Stimulated activated CD8-positive, alpha-beta memory T cell treated with anti-CD3 and anti-CD28 coated beads, Interleukin-15, amount 100 ng/mL, for 4 hours (primary cell): Measurements from ENCODE around the gene CDC6.
"Not testable (repeated sequence)": the region's sequence is repeated elsewhere in the genome, so short reads cannot be mapped to it uniquely, and the experiment has no call there.

Experiments
- DNase-seq, 2 donors: peaks; one replicate each; pipeline ENCODE4 v3.0.0-alpha.2; 2020; ENCODE audit warnings: low read depth in 2 of 2

The CDC6 gene

GRCh38 chr17:40287159-40287493 is 553 bp upstream of the CDC6 start:
- DNase-seq: no peak

DNA sequence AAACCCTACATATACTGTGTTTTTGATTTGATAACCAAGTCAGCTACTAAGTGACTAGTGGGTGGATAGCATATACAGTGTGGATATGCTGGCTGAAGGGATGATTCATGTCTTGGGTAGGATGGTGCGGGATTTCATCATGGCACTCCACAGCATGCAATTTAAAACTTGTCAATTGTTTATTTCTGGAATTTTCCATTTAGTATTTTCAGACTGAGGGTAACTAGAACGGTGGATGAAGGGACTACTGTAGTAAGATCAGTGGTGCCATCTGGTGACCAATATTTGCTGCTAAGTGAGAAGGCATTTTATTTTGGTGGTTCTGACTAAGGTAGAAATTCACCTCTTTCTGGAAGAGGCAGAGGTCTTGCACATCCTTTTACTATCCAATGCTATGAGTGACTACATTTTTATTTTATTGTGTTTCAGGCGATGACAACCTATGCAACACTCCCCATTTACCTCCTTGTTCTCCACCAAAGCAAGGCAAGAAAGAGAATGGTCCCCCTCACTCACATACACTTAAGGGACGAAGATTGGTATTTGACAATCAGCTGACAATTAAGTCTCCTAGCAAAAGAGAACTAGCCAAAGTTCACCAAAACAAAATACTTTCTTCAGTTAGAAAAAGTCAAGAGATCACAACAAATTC is 3.1 kb downstream of the CDC6 start:
- no peak for DNase-seq

DNA sequence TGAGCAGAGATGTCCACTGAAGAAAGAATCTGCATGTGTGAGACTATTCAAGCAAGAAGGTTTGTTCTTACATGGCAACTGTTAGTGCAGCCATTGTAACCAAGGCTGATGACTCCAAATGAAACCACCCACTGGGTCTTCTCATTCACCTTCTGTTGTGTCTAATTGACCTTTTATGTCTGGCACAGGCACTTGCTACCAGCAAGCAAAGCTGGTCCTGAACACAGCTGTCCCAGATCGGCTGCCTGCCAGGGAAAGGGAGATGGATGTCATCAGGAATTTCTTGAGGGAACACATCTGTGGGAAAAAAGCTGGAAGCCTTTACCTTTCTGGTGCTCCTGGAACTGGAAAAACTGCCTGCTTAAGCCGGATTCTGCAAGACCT is 3.6 kb downstream of the CDC6 start:
- no peak for DNase-seq

DNA sequence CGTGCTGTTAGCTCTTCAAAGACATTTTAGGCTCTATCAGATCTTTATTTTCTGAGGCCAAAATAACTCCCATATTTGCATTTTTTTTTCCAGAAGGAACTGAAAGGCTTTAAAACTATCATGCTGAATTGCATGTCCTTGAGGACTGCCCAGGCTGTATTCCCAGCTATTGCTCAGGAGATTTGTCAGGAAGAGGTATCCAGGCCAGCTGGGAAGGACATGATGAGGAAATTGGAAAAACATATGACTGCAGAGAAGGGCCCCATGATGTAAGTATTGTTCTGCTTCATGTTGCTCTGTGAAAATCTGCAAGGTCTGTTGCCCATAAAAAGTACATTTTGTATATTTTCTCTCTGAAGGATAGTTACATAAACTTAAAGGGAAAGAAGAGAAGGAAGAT is 5.7 kb downstream of the CDC6 start:
- DNase-seq: no peak

DNA sequence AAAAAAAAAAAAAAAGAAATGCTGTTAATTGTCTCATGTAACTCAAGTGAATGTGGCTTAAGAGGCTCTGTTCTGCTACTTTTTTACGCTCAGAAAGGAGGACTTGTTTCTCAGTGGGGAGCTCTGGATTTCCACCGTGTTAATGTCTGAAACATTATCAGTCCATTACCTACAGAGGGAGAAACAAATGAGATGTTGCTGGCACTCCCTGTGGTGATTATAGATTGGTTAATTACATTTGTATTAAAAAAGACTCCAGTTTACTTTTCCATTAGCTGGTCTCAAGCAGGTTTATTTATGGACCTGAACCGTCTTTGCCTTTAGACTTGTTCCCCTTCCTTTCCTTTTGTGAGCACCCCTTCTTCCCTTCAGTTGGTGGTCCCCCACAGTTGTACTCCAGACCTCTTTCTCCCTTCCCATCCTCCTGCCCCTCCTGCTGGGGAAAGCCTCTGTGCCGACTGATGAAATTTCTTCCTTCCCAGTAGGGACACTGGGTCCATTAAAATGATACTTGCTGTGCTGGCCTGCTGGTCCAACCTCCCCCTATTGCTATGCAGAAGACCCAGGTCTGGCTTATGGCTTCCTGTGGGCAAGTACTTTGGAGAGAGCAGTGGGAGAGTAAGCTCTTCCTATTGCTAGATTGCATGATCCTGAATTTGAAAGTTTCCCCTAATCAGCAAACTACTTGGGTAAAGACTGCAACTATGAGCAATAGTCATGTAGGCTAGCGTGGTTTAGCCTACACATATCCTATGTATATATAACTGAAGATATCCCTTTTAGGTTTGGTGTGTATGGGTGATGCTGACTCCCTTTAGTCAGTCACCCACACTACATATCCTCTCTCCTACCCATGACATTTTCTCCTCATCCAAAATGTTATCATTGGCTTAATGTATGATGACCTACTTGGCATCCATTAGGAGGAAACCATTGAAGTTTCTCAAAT is 8.1 kb downstream of the CDC6 start:
- no peak for DNase-seq

DNA sequence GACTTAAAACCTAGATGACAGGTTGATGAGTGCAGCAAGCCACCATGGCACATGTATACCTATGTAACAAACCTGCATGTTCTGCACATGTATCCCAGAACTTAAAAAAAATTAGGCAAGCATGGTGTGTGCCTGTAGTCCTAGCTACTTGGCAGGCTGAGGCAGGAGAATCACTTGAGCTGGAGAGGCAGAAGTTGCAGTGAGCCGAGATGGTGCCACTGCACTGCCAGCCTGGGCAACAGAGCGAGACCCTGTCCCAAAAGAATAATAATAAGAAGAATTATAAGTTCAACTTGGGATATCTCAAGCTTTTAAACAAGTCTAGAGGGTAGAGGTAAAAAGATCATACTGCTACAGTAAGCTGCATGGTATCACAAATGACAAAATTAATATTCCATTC is 9.8 kb downstream of the CDC6 start:
- no peak for DNase-seq

DNA sequence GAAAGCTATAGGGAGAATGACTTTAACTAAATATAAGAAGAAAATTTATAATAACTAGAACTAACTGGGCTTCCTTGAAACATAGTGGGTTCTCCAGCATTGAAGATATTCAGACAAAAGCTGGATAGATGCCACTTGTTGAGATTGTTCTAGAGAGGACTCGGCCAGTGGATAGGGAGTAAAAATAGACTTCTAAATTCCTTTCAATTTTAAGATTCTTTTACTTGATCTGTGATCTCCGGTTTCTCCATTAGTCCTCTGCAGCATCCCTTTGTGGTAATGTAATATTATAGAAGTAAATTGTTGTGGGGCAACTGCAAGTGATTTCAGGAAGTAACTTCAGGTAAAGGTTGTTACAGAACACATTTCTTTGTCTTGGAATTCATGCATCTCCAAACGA is 11.0 kb downstream of the CDC6 start:
- DNase-seq: no peak

GRCh38 chr17:40299159-40299757 is 11.6 kb downstream of the CDC6 start:
- not testable (repeated sequence) for DNase-seq

GRCh38 chr17:40301315-40301714 is 13.6 kb downstream of the CDC6 start:
- DNase-seq: no peak

DNA sequence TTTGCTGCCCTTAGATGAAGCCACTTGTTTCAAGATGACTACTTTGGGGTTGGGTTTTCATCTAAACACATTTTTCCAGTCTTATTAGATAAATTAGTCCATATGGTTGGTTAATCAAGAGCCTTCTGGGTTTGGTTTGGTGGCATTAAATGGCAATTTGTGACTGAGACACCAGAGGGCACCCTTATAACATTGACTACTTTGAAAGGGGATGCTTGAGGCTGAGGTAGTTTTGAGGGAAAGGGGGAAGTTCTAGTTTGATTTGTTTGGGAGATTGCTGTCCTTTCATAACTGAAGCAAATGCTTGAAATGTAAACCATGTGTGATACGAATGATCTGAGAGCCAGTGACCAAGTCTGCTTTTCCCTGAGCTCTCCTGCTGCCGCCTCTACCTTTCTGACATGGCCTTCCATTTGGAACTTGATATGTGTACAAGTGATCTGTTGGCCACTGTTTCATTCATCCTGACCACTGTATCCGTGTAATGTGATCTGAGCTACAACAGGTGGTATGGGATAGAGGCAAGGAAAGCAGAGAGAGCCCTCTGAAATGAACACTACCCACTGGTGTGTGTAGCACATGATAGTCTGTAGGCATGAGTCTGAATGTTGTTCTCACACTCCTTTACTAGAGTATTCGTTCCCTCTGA is 15.5 kb downstream of the CDC6 start:
- DNase-seq: no peak

DNA sequence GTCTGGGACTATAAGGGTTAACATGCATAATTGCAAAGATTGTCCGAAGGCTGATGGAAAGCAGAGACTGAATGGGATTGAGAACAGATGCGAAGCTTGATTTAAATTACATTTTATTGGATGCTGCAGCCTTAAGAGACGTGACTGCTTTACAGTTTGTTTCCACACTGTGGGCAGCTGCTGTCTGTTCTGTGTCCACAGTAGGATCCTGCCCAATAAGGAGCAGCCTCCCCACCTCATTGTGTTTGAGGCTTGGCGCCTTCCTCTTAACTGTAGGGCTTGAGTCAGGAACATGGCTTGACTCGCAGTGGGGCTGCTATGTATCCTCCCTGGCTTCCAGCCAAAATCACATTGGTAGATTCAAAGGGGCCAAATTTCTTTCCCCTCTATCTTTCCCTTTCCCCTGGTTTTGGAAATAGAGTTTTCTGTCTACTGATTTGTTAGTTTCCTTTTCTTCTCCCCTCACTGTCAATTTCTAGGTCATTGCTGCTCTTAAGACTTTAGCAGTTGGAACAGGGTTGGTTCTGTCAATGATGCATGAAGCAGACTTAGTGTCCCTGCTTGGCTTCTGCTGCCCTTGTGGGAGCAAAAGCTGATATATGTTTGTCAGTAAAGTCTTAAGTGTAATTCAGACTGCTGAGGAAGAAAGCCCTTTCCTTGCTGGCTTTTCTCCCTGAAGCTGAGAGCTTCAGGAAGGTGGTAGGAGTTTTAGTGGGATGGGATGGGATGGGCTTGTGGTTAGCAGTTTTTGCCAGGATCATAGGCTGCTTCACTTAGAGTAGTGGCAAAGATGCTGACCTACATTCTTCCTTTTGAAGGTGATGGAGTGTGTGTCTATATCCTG is 16.3 kb downstream of the CDC6 start:
- DNase-seq: no peak

GRCh38 chr17:40304552-40304863 is 16.8 kb downstream of the CDC6 start:
- not testable (repeated sequence) for DNase-seq

GRCh38 chr17:40304866-40305265 is 17.2 kb downstream of the CDC6 start:
- not testable (repeated sequence) for DNase-seq

GRCh38 chr17:40306395-40306794 is 18.7 kb downstream of the CDC6 start:
- no peak for DNase-seq

DNA sequence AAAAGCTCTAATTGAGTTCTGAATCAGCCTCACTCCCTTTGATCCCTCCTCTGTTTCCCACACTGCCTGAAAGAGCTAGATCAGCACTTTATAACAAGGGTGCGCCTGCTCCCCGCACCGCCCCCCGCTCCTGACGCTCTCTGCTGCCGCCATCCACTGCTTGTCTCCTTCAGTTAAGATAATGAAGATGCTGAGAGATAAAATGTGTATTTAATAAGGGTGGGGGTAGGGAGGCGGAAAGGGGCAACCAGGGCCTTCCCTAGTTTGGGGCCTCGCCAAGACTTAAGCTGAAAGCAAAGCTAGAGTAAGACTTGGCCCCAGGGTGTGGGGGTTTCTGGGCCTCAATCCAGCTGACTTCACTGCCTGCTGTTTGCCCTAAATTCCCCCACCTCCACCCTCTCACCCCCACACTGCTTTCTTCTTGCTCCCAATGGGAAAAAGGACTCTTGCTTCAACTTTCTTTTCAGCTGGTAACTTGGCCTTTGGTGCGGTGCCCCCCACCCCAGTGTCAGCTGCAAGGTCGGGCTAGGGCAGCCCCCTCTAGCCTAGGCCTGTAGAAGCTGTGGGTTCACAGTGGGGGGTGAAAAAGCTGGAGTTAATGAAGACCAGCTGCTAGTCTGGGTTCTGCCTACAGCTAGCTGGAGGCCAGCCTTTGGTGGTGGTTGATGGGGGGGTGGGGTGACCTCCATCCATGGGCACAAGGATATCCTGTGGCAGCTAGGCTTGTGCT is 19.5 kb downstream of the CDC6 start:
- DNase-seq: no peak

- no peak for DNase-seq
Observed at GRCh38 chr17:40307740-40308239, 20.1 kb downstream of the CDC6 start.

- no peak for DNase-seq
Observed at GRCh38 chr17:40309031-40309948, 21.6 kb downstream of the CDC6 start, which contains the start of gene RARA. Gene RARA (plus strand): TSS chr17:40309180. CDS start chr17:40331219, 22,039 bp downstream.

GRCh38 chr17:40309949-40310510 is 22.4 kb downstream of the CDC6 start:
- no peak for DNase-seq

DNA sequence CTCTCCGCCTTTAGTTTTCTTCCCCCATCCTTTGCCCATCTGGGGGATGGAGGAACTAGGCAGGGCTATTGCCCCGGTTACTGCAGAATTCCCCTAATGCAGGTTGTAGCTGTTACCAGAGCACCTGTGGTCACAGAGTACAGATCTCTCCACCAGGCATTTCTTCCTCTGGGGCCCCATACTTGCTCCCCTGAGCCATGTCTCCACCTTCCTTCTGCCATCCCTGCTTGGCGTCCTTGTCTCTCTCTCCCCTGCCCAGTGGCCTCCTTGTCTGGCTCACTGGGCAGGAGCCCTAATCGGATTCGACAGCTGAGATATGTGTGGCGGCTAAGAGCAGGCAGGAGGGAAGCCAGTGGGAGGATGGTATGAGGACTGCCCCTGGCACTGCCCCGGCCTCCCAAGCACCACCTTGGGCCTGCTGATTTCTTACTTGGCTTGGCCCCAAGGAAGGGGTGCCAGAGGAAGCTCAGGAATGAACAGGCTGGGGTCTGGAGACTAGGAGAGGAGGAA is 23.3 kb downstream of the CDC6 start:
- DNase-seq: no peak
